ENCODE results near the gene HEMGN.
"Not testable (repeated sequence)": the region's sequence is repeated elsewhere in the genome, so short reads cannot be mapped to it uniquely, and the experiment has no call there.

The HEMGN gene

GRCh38 chr9:97964901-97965300, 26.9 kb upstream of the HEMGN start:
- no peak for DNase-seq (ENCODE audit: low read depth in 3 of 3)

- DNase-seq (ENCODE audit: low read depth in 3 of 3): no peak
Observed at GRCh38 chr9:97963232-97963631, 25.3 kb upstream of the HEMGN start.

- no peak for DNase-seq (ENCODE audit: low read depth in 3 of 3)
Observed at GRCh38 chr9:97962575-97962974, 24.6 kb upstream of the HEMGN start.

- no peak for DNase-seq (ENCODE audit: low read depth in 3 of 3)
Observed at GRCh38 chr9:97962136-97962535, 24.2 kb upstream of the HEMGN start.

GRCh38 chr9:97961361-97961760, 23.4 kb upstream of the HEMGN start:
- no peak for DNase-seq (ENCODE audit: low read depth in 3 of 3)

GRCh38 chr9:97960678-97961328, 22.8 kb upstream of the HEMGN start:
- DNase-seq (ENCODE audit: low read depth in 3 of 3): not testable (repeated sequence)

- DNase-seq (ENCODE audit: low read depth in 3 of 3): no peak
Observed at GRCh38 chr9:97959585-97959984, 21.6 kb upstream of the HEMGN start.

- DNase-seq (ENCODE audit: low read depth in 3 of 3): no peak
Observed at GRCh38 chr9:97958812-97959511, 21.0 kb upstream of the HEMGN start.

GRCh38 chr9:97956331-97956730, 18.4 kb upstream of the HEMGN start:
- no peak for DNase-seq (ENCODE audit: low read depth in 3 of 3)

GRCh38 chr9:97954550-97954989, 16.6 kb upstream of the HEMGN start:
- peak; percentile 17 to 32 (median 19) for DNase-seq (ENCODE audit: low read depth in 3 of 3)

- DNase-seq (ENCODE audit: low read depth in 3 of 3): not testable (repeated sequence)
Observed at GRCh38 chr9:97950873-97951272, 12.9 kb upstream of the HEMGN start.

GRCh38 chr9:97947094-97947493, 9.1 kb upstream of the HEMGN start:
- DNase-seq (ENCODE audit: low read depth in 3 of 3): not testable (repeated sequence)

GRCh38 chr9:97945470-97945869, 7.5 kb upstream of the HEMGN start:
- DNase-seq (ENCODE audit: low read depth in 3 of 3): not testable (repeated sequence)

GRCh38 chr9:97944612-97945011, 6.6 kb upstream of the HEMGN start:
- no peak for DNase-seq (ENCODE audit: low read depth in 3 of 3)

- no peak for DNase-seq (ENCODE audit: low read depth in 3 of 3)
Observed at GRCh38 chr9:97943308-97943855, 5.4 kb upstream of the HEMGN start.

GRCh38 chr9:97941323-97941722, 3.4 kb upstream of the HEMGN start:
- DNase-seq (ENCODE audit: low read depth in 3 of 3): no peak

GRCh38 chr9:97940741-97941140, 2.8 kb upstream of the HEMGN start:
- DNase-seq (ENCODE audit: low read depth in 3 of 3): no peak

- DNase-seq (ENCODE audit: low read depth in 3 of 3): no peak
Observed at GRCh38 chr9:97940233-97940632, 2.3 kb upstream of the HEMGN start.

GRCh38 chr9:97936998-97937397, 974 bp downstream of the HEMGN start:
- DNase-seq (ENCODE audit: low read depth in 3 of 3): no peak

GRCh38 chr9:97935276-97935675, 2.7 kb downstream of the HEMGN start:
- no peak for DNase-seq (ENCODE audit: low read depth in 3 of 3)

GRCh38 chr9:97934321-97935115, 3.5 kb downstream of the HEMGN start:
- no peak for DNase-seq (ENCODE audit: low read depth in 3 of 3)

- DNase-seq (ENCODE audit: low read depth in 3 of 3): no peak
Observed at GRCh38 chr9:97933297-97933998, 4.5 kb downstream of the HEMGN start.
